Activated naive CD4-positive, alpha-beta T cell treated with anti-CD3 and anti-CD28 coated beads for 36 hours (primary cell): ENCODE data around the gene SYVN1. TPM values are rescaled to one million over a fixed set of nuclear protein-coding genes. Genes with fewer than 3 reads are reported as not detected.

Source experiments
- CTCF ChIA-PET: fragments of 350-600 bp; sonication (Branson Sonifier 250); formaldehyde crosslinking; loops from one replicate; lab custom pipeline; 2021; ENCODE audit warnings: antibody characterized with exemption; lab: Charles Lee
- DNase-seq: peaks from one replicate; pipeline ENCODE4 v3.0.0-alpha.2; 2020
- H3K27ac Mint-ChIP-seq: one replicate; pipeline ENCODE4 v1.8.0; 2021; ENCODE audit warnings: mild to moderate bottlenecking, mixed read lengths
- H3K27me3 Mint-ChIP-seq: one replicate; pipeline ENCODE4 v1.8.0; 2021; ENCODE audit warnings: low read depth, mixed read lengths
- H3K36me3 Mint-ChIP-seq: one replicate; pipeline ENCODE4 v1.8.0; 2021; ENCODE audit warnings: low read depth, mixed read lengths
- H3K4me1 Mint-ChIP-seq: one replicate; pipeline ENCODE4 v1.8.0; 2021; ENCODE audit warnings: low read depth, mixed read lengths
- H3K4me3 Mint-ChIP-seq: one replicate; pipeline ENCODE4 v1.8.0; 2021; ENCODE audit warnings: mild to moderate bottlenecking, moderate library complexity, mixed read lengths
- H3K9me3 Mint-ChIP-seq: one replicate; pipeline ENCODE4 v1.8.0; 2021; ENCODE audit warnings: mixed read lengths
- intact Hi-C: fragments of 100-400 bp; cut with micrococcal nuclease; formaldehyde crosslinking; loops from one replicate; pipeline ENCODE4 v1.15.1; 2023
- total RNA-seq, 2 experiments: library from RNA; stranded (reverse); gene quantifications; one replicate each; pipeline ENCODE4 v1.2.3, GENCODE V29; 2021

Gene SYVN1
- total RNA-seq, 2 experiments from 2014 or later = 19.0 to 19.2 TPM

DNA sequence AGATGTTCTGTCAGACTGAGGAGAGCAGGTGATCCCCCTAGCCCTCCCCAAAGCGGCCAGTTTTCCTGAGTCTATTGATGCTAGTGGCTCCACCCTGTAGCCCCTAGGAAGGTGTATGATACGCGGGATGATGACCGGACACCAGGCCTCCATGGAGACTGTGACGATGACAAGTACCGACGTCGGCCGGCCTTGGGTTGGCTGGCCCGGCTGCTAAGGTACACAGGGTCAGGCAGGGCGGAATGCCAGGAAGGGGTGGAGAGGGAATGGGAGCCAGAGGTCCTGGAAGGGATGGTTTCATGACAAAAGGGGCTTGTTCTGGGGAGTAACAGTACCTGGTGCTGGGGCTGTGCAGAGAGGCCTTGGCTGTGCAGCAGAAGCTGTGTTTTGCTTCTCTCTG lies 47.1 kb downstream of the SYVN1 start:
- Mint-ChIP-seq H3K4me3 (no peak overlapping the region), H3K27ac (no peak overlapping the region), H3K4me1 (peaks cover 18% of the 10 kb centered on the region), H3K9me3 (no peaks in the 10 kb centered on the region), H3K36me3 (peaks cover 30% of the 10 kb centered on the region), H3K27me3 (no peaks in the 10 kb centered on the region)
- DNase-seq = no peak
- CTCF ChIA-PET = interaction anchor here (1.3 kb wide), 1 partner anchor 23 kb away, joined by 4 read pairs; no protein-coding TSS in a partner anchor
- intact Hi-C loops = loop anchor here (10.0 kb wide), 1 partner anchor 842 kb away; the partner anchor contains the start of genes FKBP2 and PPP1R14B

DNA sequence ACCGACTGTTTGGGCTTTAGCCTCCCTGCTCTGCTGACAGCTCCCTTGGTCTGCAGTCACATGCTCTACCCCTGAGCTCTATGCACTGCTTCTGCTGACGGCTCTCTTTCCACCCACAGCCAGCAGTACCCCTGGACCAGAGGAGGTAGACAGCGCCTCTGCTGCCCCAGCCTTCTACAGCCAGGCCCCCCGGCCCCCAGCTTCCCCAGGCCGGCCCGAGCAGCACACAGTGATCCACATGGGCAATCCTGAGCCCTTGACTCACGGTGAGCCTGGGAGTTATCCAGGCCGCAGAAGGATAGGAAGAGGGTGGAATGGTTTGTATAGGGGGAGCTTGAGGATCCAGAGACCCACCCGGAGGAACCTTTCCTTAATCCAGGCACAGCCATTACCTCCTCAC lies 47.5 kb downstream of the SYVN1 start:
- CTCF ChIA-PET = interaction anchor here (1.3 kb wide), 1 partner anchor 24 kb away, joined by 4 read pairs; no protein-coding TSS in a partner anchor

DNA sequence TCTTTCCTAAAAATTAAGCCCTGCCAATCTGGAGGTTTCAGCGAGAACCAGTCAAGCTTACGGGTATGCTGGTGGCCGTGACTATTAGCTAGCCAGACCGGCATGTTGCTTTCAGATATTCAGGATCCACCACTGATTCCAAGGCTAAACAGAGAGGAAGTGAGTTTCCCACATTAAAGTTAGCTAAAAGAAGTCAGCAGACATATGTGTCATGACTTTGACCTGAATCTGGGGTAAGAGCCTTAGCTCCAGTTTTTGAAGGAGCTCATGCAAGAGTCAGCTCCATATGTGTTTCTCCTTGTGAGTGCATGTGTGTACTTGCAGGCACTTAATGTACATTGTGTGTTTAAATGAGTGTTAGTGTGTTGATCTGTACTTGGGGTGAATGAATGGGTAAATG lies 48.9 kb downstream of the SYVN1 start:
- Mint-ChIP-seq H3K4me1 (peaks cover 30% of the 10 kb centered on the region), H3K27ac (peak overlapping the region; percentile 97), H3K4me3 (peak overlapping the region; percentile 92), H3K36me3 (peaks cover 47% of the 10 kb centered on the region), H3K9me3 (no peaks in the 10 kb centered on the region), H3K27me3 (no peaks in the 10 kb centered on the region)
- intact Hi-C loops = loop anchor here (10.0 kb wide), 1 partner anchor 841 kb away; the partner anchor contains the start of genes FKBP2 and PPP1R14B
- CTCF ChIA-PET = no interaction called here
- DNase-seq = no peak

More for the DNA sequence above, 47.5 kb downstream of the SYVN1 start:
- Mint-ChIP-seq H3K27me3 (no peaks in the 10 kb centered on the region), H3K4me1 (peaks cover 21% of the 10 kb centered on the region), H3K27ac (no peak overlapping the region), H3K4me3 (no peak overlapping the region), H3K36me3 (peaks cover 34% of the 10 kb centered on the region), H3K9me3 (no peaks in the 10 kb centered on the region)
- intact Hi-C loops = loop anchor here (10.0 kb wide), 1 partner anchor 842 kb away; the partner anchor contains the start of genes FKBP2 and PPP1R14B
- DNase-seq = no peak

DNA sequence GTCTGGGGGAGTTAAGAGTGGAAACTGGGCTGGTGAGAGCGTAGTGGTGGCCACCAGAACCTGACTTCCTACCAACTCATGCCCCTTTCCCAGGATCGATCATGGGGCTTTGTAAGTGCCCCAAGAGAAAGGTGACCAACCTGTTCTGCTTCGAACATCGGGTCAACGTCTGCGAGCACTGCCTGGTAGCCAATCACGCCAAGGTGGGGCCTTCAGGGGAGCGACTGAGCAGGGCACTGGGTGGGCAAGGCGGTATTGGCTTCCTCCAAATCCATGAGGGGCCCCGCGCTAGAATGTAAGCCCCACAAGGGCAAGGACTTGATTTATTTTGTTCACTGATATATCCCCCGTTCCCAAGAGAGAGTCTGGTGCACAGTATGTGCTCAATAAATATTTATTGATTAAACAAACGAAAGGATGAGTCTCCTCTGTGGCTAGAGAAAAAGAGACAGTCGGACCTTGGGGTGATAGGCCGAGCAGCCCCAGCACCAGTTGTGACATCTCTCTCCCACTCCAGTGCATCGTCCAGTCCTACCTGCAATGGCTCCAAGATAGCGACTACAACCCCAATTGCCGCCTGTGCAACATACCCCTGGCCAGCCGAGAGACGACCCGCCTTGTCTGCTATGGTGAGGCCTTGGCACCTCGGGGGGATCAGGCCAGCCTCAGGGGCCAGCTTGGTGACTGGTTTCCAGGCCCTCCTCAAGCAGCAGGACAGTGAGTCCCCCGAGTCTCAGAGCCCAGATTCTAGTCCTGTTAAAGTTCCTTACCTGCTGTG lies 49.5 kb downstream of the SYVN1 start:
- Mint-ChIP-seq H3K4me3 (peak overlapping the region; percentile 92), H3K9me3 (no peaks in the 10 kb centered on the region), H3K27me3 (no peaks in the 10 kb centered on the region), H3K36me3 (peaks cover 51% of the 10 kb centered on the region), H3K27ac (peak overlapping the region; percentile 97), H3K4me1 (peaks cover 33% of the 10 kb centered on the region)
- CTCF ChIA-PET = no interaction called here
- no peak for DNase-seq
- intact Hi-C loops = loop anchor here (1.0 to 10.0 kb wide), 8 partner anchors 12 to 840 kb away; partner anchors contain the start of genes ATG2A, FAU, FKBP2 and MRPL49

DNA sequence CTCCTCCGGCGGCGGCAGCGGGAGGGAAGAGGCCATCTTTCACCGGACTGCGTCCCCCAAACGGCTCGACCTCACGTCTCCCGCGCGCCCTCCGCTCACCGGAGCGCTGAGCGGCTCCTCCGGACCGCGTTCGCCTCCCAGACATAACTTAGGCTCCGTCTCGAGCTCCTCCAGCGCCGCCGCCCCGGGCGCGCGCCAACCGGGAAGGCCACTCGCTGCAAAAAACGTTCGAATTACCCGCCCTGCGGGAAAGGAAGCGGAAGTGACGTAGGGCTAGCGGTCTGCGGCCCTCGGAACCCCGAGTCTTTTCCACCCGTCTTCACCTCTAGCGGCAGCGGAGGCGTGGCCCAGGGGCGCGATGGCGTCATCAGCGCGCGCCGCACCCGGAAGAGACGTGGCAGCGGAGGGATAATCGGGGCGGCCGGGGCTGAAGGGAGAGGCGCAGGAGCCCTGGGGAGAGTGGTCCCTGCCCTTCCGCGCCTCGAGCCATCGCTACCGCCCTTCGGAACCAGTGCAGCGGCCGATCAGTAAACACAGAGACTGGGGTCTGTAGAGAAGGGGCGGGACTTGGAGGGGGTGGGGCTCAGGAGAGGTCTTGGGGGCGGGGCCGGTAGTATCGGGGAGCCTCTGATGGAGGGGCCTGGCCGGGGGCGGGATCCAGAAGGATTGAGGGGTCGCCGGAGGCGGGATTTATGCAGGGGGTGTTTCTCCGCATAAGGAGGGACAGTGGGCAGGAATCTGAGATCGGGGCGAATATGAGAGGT lies 50.3 kb downstream of the SYVN1 start, which contains the start of the genes CDCA5 and ZFPL1:
CDCA5 (minus strand) TSS at position 207 of the 764 bp plus-strand sequence; CDS start at position 145, 62 bp downstream.
ZFPL1 (plus strand) TSS at position 389 of the 764 bp plus-strand sequence. CDS start 477 bp downstream, outside the sequence.
- H3K36me3 Mint-ChIP-seq = peaks cover 54% of the 10 kb centered on the region
- CTCF ChIA-PET = interaction anchor here (1.5 to 1.6 kb wide), 2 partner anchors 26 to 33 kb away, joined by 4 read pairs; partner anchors contain the start of gene ZNHIT2
- H3K27me3 Mint-ChIP-seq = no peaks in the 10 kb centered on the region

DNA sequence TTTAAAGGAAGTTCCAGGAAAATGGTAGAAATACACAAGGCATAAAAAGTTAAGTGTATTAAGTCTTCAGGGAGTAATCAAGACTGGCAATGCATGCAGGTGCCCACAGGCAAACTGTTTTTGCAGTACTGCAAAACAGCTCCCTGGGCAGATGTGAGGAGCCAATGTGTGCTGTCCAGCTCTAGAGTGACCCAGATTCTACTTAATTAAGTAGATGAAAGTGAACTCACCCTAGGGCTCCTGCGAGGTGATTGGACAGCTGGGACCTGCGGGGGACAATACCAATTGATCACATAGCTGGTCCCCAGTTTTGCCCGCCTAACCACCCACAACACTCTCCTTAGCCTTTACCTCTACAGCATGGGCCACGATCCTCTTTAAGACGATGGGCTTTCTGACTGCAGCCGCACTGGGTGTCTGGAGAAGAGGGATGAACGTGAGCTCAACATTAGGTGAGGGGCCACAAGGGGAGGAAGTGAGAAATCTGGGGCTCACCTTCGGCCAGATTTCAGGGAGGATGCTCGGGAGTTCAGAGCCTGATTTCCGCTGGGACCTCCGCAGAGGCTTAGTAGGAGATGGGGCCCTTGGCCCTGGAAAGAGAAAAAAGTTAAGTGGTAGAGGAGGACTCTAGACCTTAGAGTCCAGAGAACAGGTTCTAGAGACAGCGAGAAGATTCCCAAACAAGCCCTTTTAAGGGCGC lies 51.0 kb downstream of the SYVN1 start:
- peaks cover 46% of the 10 kb centered on the region for H3K4me1 Mint-ChIP-seq
- intact Hi-C loops = loop anchor here (5.0 to 10.0 kb wide), 2 partner anchors 166 to 838 kb away; partner anchors contain the start of genes ATG2A, FKBP2 and PPP1R14B
- H3K4me3 Mint-ChIP-seq = peak overlapping the region; percentile 92
- peaks cover 55% of the 10 kb centered on the region for H3K36me3 Mint-ChIP-seq
- H3K27ac Mint-ChIP-seq = peak overlapping the region; percentile 97
- no peaks in the 10 kb centered on the region for H3K9me3 Mint-ChIP-seq
- no peaks in the 10 kb centered on the region for H3K27me3 Mint-ChIP-seq
- peak; percentile 20 for DNase-seq
- CTCF ChIA-PET = interaction anchor here (0.7 to 1.8 kb wide), 7 partner anchors 14 to 161 kb away, joined by 3 to 12 read pairs (median 4); partner anchors contain the start of genes ARL2 and ZNHIT2

More for the DNA sequence above, 50.3 kb downstream of the SYVN1 start, which contains the start of the genes CDCA5 and ZFPL1:
- Mint-ChIP-seq H3K4me3 (peak within 1 kb of the TSS; percentile 92), H3K9me3 (no peaks in the 10 kb centered on the region), H3K27ac (peak within 1 kb of the TSS; percentile 97), H3K4me1 (peaks cover 39% of the 10 kb centered on the region)
- peak; percentile 97 for DNase-seq
- intact Hi-C loops = loop anchor here (1.0 to 10.0 kb wide), 8 partner anchors 12 to 839 kb away; partner anchors contain the start of genes ATG2A, FAU, FKBP2 and MRPL49

DNA sequence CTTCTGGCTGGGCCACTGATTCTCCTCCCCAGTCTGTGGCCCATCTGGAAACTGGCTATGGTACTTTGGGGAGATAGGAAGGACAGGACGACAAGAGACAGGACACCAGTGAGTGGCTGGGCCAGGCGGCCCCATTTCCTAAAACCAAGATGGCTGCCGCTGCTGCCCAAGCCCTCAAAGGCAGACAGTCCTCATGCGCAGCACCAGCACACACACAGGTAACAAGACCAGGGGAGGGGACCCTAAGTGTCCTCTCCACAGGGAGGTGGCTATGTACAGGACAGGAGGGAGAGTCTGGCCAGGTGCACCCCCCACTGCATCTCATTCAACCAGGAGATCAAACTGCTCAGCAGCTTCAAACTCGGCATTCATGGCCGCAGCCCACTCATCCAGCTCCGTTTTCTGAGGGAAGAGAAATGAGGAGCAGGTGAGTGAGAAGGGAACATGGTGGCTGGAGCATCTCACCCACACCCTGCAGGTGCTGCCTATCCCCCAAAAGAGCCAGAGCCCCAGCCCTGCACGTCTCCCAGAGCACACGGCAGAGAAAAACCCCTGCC lies 55.5 kb downstream of the SYVN1 start:
- Mint-ChIP-seq H3K9me3 (no peaks in the 10 kb centered on the region), H3K4me3 (no peak overlapping the region), H3K36me3 (peaks cover 74% of the 10 kb centered on the region), H3K4me1 (peaks cover 43% of the 10 kb centered on the region), H3K27ac (no peak overlapping the region), H3K27me3 (no peaks in the 10 kb centered on the region)
- CTCF ChIA-PET = interaction anchor here (1.1 to 1.4 kb wide), 2 partner anchors 38 to 66 kb away, joined by 3 read pairs; partner anchors contain the start of gene SAC3D1
- no peak for DNase-seq
- intact Hi-C loops = loop anchor here (1.0 kb wide), 1 partner anchor 66 kb away; no protein-coding TSS in a partner anchor

DNA sequence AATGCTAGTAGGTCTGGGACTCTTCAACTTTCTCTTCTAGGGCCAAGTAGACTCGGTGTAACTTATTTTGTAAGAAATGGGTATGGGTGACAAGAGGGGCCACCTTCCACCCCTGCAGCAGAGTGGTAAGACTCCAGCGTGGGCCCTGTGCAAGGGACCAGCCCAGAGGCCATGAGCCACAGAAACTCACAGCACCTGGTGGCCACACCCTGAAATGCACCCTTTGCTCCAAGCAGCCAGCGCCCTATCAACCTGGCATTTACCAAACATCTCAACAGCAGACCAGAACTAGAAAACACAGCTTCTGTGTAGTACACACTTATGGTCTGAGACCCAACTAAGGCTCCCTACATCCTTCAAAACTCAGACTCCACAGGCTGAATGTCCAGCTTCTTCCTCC lies 56.2 kb downstream of the SYVN1 start:
- Mint-ChIP-seq H3K9me3 (no peaks in the 10 kb centered on the region), H3K27ac (peak overlapping the region; percentile 39), H3K4me3 (no peak overlapping the region), H3K4me1 (peaks cover 43% of the 10 kb centered on the region), H3K27me3 (no peaks in the 10 kb centered on the region), H3K36me3 (peaks cover 69% of the 10 kb centered on the region)
- DNase-seq = peak; percentile 71
- CTCF ChIA-PET = interaction anchor here (1.1 to 1.4 kb wide), 2 partner anchors 37 to 66 kb away, joined by 3 read pairs; partner anchors contain the start of gene SAC3D1
- intact Hi-C loops = loop anchor here (1.0 kb wide), 1 partner anchor 65 kb away; no protein-coding TSS in a partner anchor

DNA sequence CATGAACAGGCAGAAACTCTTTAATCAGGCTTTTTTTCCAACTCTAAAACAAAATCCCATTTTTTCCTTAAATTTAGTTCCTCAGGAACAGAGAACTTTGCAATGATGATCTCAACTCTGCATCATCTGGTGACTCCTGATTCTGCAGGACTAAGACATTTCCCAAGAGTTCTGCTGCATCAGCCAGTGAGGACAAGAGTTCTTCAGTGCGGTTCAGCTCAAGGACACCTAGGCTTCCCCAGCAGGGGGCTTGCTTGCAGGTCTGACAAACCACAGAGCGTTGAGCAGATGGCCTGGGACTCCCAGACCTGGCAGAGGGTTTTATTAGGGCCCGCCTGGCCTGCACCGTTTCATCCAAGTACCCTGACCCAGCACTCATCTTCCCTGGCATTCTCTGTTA lies 56.9 kb downstream of the SYVN1 start:
- intact Hi-C loops = no loop called here
- H3K4me3 Mint-ChIP-seq = no peak overlapping the region
- H3K4me1 Mint-ChIP-seq = peaks cover 37% of the 10 kb centered on the region
- no peak overlapping the region for H3K27ac Mint-ChIP-seq
- CTCF ChIA-PET = interaction anchor here (1.1 to 1.4 kb wide), 4 partner anchors 34 to 65 kb away, joined by 3 read pairs; partner anchors contain the start of genes SAC3D1 and TM7SF2
- no peak for DNase-seq
- H3K9me3 Mint-ChIP-seq = no peaks in the 10 kb centered on the region
- H3K36me3 Mint-ChIP-seq = peaks cover 62% of the 10 kb centered on the region
- H3K27me3 Mint-ChIP-seq = no peaks in the 10 kb centered on the region
